Liver (tissue), 9 donors: ENCODE data around the gene TOM1L2. TPM values are rescaled to one million over a fixed set of nuclear protein-coding genes. Genes with fewer than 3 reads are reported as not detected.

Source experiments
- DNase-seq: peaks from one replicate; pipeline ENCODE4 v3.0.0-alpha.2; 2017; ENCODE audit warnings: low spot score
- H3K27ac ChIP-seq, 2 donors: one replicate each; pipeline ENCODE4 v1.7.0; 2013; ENCODE audit warnings: inconsistent platforms in 2 of 2, low read length in 2 of 2, control low read depth in 1 of 2, low read depth in 1 of 2, mild to moderate bottlenecking in 1 of 2
- H3K27me3 ChIP-seq, 4 donors: one replicate each; pipeline versions ENCODE4 v1.6.1 to v1.7.0; 2013; ENCODE audit warnings: low read length in 3 of 4, inconsistent platforms in 1 of 4, mild to moderate bottlenecking in 1 of 4, moderate library complexity in 1 of 4; ENCODE audit not compliant: control insufficient read depth in 4 of 4, insufficient read depth in 4 of 4
- H3K36me3 ChIP-seq, 4 donors: one replicate each; pipeline versions ENCODE4 v1.6.1 to v1.7.0; 2013; ENCODE audit warnings: low read length in 3 of 4, mild to moderate bottlenecking in 3 of 4, low read depth in 1 of 4, moderate library complexity in 1 of 4; ENCODE audit not compliant: control insufficient read depth in 4 of 4, insufficient read depth in 3 of 4
- H3K4me1 ChIP-seq, 4 donors: one replicate each; pipeline versions ENCODE4 v1.6.1 to v1.7.0; 2013; ENCODE audit warnings: low read length in 3 of 4, mild to moderate bottlenecking in 3 of 4, moderate library complexity in 1 of 4; ENCODE audit not compliant: control insufficient read depth in 4 of 4, insufficient read depth in 4 of 4
- H3K4me3 ChIP-seq, 3 donors: one replicate each; pipeline versions ENCODE4 v1.6.1 to v1.7.0; 2013; ENCODE audit warnings: low read length in 3 of 3, control low read depth in 1 of 3, low read depth in 1 of 3, mild to moderate bottlenecking in 1 of 3
- H3K9ac ChIP-seq, 2 donors: one replicate each; pipeline ENCODE4 v1.7.0; 2013; ENCODE audit warnings: low read length in 2 of 2, mild to moderate bottlenecking in 2 of 2, moderate library complexity in 2 of 2, control low read depth in 1 of 2, low read depth in 1 of 2
- H3K9me3 ChIP-seq, 4 donors: one replicate each; pipeline versions ENCODE4 v1.6.1 to v1.7.0; 2013; ENCODE audit warnings: low read length in 3 of 4; ENCODE audit not compliant: control insufficient read depth in 4 of 4
- ATF3 ChIP-seq: IDR thresholded peaks from 2 replicates; pipeline ENCODE4 v1.6.1; 2016; ENCODE audit warnings: antibody characterized with exemption
- CTCF ChIP-seq: fragments of 150-350 bp; IDR thresholded peaks from 2 replicates; pipeline ENCODE4 v1.5.1; 2017; ENCODE audit warnings: improper control_type of control experiment, low read depth, low read length; ENCODE audit not compliant: missing input control
- EGR1 ChIP-seq, 2 donors: IDR thresholded peaks; 2 replicates each; pipeline ENCODE4 v1.6.1; 2016 to 2018; ENCODE audit warnings: antibody characterized with exemption in 2 of 2, low read depth in 2 of 2
- FOXA1 ChIP-seq: IDR thresholded peaks from 2 replicates; pipeline ENCODE4 v1.6.1; 2016; ENCODE audit warnings: antibody characterized with exemption
- FOXA2 ChIP-seq: IDR thresholded peaks from 2 replicates; pipeline ENCODE4 v1.6.1; 2016; ENCODE audit warnings: antibody characterized with exemption
- GABPA ChIP-seq, 2 donors: IDR thresholded peaks in 1 of 2; conservative IDR thresholded peaks in 1 of 2; 2 replicates each; pipeline ENCODE4 v1.6.1; 2016; ENCODE audit warnings: antibody characterized with exemption in 2 of 2, mild to moderate bottlenecking in 1 of 2, moderate library complexity in 1 of 2
- HNF4A ChIP-seq, 2 donors: conservative IDR thresholded peaks; 2 replicates each; pipeline ENCODE4 v1.6.1; 2016; ENCODE audit warnings: antibody characterized with exemption in 2 of 2, mild to moderate bottlenecking in 2 of 2
- HNF4G ChIP-seq: IDR thresholded peaks from 2 replicates; pipeline ENCODE4 v1.6.1; 2016; ENCODE audit warnings: antibody characterized with exemption
- JUND ChIP-seq, 2 donors: IDR thresholded peaks; 2 replicates each; pipeline ENCODE4 v1.6.1; 2016; ENCODE audit warnings: antibody characterized with exemption in 2 of 2
- MAX ChIP-seq: IDR thresholded peaks from 2 replicates; pipeline ENCODE4 v1.6.1; 2016; ENCODE audit warnings: antibody characterized with exemption
- NR2F2 ChIP-seq: IDR thresholded peaks from 2 replicates; pipeline ENCODE4 v1.6.1; 2016; ENCODE audit warnings: antibody characterized with exemption
- RAD21 ChIP-seq, 2 donors: IDR thresholded peaks; 2 replicates each; pipeline ENCODE4 v1.6.1; 2016; ENCODE audit warnings: antibody characterized with exemption in 2 of 2, mild to moderate bottlenecking in 2 of 2
- REST ChIP-seq: IDR thresholded peaks from 2 replicates; pipeline ENCODE4 v1.6.1; 2016; ENCODE audit warnings: antibody characterized with exemption, mild to moderate bottlenecking
- RXRA ChIP-seq, 2 donors: IDR thresholded peaks; 2 replicates each; pipeline ENCODE4 v1.6.1; 2017 to 2018; ENCODE audit warnings: antibody characterized with exemption in 2 of 2, mild to moderate bottlenecking in 1 of 2
- SP1 ChIP-seq: IDR thresholded peaks from 2 replicates; pipeline ENCODE4 v1.6.1; 2018; ENCODE audit warnings: antibody characterized with exemption, mild to moderate bottlenecking
- TAF1 ChIP-seq: conservative IDR thresholded peaks from 2 replicates; pipeline ENCODE4 v1.6.1; 2016; ENCODE audit warnings: antibody characterized with exemption, mild to moderate bottlenecking
- YY1 ChIP-seq: IDR thresholded peaks from 2 replicates; pipeline ENCODE4 v1.6.1; 2016; ENCODE audit warnings: antibody characterized with exemption, mild to moderate bottlenecking
- ZBTB33 ChIP-seq: IDR thresholded peaks from 2 replicates; pipeline ENCODE4 v1.6.1; 2016; ENCODE audit warnings: antibody characterized with exemption
- WGBS: extraction: QIAGEN DNeasy Blood & Tissue Kit; methylation state at CpG from one replicate; pipeline ENCODE4 v1.1.7; 2013; 5-methylcytosine and 5-hydroxymethylcytosine counted together
- polyA plus RNA-seq, 2 donors: library from polyadenylated mRNA; stranded (reverse) in 1 of 2; unstranded in 1 of 2; fragments of 200-250 nt in 1 of 2; fragments of >200 nt in 1 of 2; fragmentation: Nextera tagmentation in 1 of 2; extraction: Ambion mirVana in 1 of 2; gene quantifications; one replicate each; pipeline versions ENCODE4 v1.2.1 to v1.2.3, GENCODE V29; 2013 to 2015
- total RNA-seq, 2 donors: library from RNA; depleted of rRNA; stranded (reverse); fragments of >200 nt; gene quantifications; one replicate each; pipeline ENCODE4 v1.2.3, GENCODE V29; 2014
- donor health status: healthy.
- donor health status: healthy.
- donor health status: healthy.
- donor health status: healthy.
- donor health status: healthy.

Gene TOM1L2
- total and polyA plus RNA-seq, 4 donors = 5.0 to 24.0 (median 9.3) TPM

GRCh38 chr17:17811381-17812210 lies 160.6 kb downstream of the TOM1L2 start:
- TF ChIP-seq RXRA (IDR thresholded peaks at IDR 0.05) (no peak), YY1 (no peak), FOXA2 (no peak), JUND (IDR thresholded peaks at IDR 0.05) (no peak), SP1 (no peak), FOXA1 (no peak), HNF4A (conservative IDR thresholded peaks at IDR 0.05) (no peak), ZBTB33 (no peak), RAD21 (IDR thresholded peaks at IDR 0.05) (no peak), MAX (no peak), ATF3 (no peak), EGR1 (IDR thresholded peaks at IDR 0.05; ENCODE audit: low read depth in 2 of 2) (no peak), REST (no peak), GABPA (IDR thresholded peaks at IDR 0.05 in 1 of 2, conservative IDR thresholded peaks at IDR 0.05 in 1 of 2) (no peak), HNF4G (no peak), NR2F2 (no peak), TAF1 (no peak), CTCF (no peak)
- 27% methylated on average over 15 of the region's 15 CpGs for WGBS
- no peaks in the 10 kb centered on the region for H3K9me3 ChIP-seq
- peak overlapping the region; percentile 52 to 64 for H3K27ac ChIP-seq
- peak overlapping the region in 1 of 2 donors; percentile 21 for H3K9ac ChIP-seq
- peaks cover 21 to 76% (median 45%) of the 10 kb centered on the region in 4 donors for H3K4me1 ChIP-seq
- peak; percentile 55 for DNase-seq
- H3K36me3 ChIP-seq = peaks cover 6 to 19% (median 13%) of the 10 kb centered on the region in 4 donors
- H3K4me3 ChIP-seq = no peak overlapping the region
- H3K27me3 ChIP-seq = no peaks in the 10 kb centered on the region
